Measurements from ENCODE around the gene SHISAL1.
A peak's percentile ranks its signal among the peaks of the same experiment; 100 is the strongest.

SHISAL1 gene

DNA sequence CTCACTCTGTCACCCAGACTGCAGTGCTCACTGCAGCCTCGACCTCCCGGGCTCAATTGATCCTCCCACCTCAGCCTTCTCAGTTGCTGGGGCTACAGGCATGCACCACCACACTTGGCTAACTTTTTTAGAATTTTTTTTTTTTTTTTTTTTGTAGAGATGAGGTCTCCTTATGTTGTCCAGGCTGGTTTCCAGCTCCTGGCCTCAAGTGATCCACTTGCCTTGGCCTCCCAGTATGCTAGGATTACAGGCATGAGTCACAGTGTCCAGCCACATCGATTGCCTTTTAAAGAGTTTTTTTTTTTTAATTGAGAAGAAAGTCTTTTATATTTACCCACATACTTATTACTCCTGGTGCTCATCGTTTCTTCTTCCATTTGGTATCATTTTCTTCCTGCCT lies 102.0 kb downstream of the SHISAL1 start:
- no peak for TF ChIP-seq GATA3 (IDR thresholded peaks at IDR 0.05; ENCODE audit: low read depth, low read length)
- no peak for TF ChIP-seq GATA2 (IDR thresholded peaks at IDR 0.05; ENCODE audit: low read depth, low read length)

DNA sequence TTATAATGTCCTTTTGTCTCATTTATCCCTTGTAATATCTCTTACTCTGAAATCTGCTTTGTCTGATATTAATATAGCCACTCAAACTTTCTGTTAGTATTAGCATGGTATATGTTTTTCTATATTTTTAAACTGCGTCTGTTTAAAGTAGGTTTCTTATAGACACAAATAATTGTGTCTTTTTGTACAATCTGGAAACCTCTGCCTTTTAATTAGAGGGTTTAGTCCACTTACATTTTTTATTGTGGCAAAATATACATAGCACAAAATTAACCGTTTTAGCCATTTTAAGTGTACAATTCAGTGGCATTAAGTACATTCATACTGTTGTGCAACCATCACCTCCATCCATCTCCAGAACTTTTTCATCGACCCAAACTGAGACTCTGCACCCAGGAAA lies 103.4 kb downstream of the SHISAL1 start:
- no peak for TF ChIP-seq GATA2 (IDR thresholded peaks at IDR 0.05; ENCODE audit: low read depth, low read length)
- TF ChIP-seq GATA3 (IDR thresholded peaks at IDR 0.05; ENCODE audit: low read depth, low read length), result no peak

- TF ChIP-seq GATA2 (IDR thresholded peaks at IDR 0.05; ENCODE audit: low read depth, low read length) (no peak), GATA3 (IDR thresholded peaks at IDR 0.05; ENCODE audit: low read depth, low read length) (no peak)
Measured at GRCh38 chr22:44207981-44208317, 104.8 kb downstream of the SHISAL1 start.

- TF ChIP-seq GATA3 (IDR thresholded peaks at IDR 0.05; ENCODE audit: low read depth, low read length) (no peak), GATA2 (IDR thresholded peaks at IDR 0.05; ENCODE audit: low read depth, low read length) (no peak)
Measured at GRCh38 chr22:44207173-44207980, 105.4 kb downstream of the SHISAL1 start.

DNA sequence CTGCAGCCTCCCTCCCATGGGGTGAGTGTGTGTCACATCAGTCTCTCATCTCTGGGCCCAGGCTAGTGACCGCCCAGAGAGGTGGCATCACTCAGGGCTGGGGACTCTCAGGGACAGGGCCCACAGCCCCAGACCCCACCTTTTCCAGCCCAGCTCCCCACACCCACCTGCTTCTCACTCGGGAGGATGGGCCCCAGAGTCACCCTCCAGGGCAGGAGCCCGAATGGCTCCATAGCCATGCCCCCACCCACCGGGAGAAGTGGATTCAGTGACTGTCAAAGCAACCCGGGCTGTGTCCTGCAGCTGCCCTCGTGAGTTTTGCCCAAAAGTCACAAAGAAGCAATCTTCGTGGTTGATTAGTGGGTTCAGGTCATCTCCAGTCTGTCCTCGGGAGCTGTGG lies 106.1 kb downstream of the SHISAL1 start:
- TF ChIP-seq GATA3 (IDR thresholded peaks at IDR 0.05; ENCODE audit: low read depth, low read length) (no peak), GATA2 (IDR thresholded peaks at IDR 0.05; ENCODE audit: low read depth, low read length) (no peak)

GRCh38 chr22:44206330-44206645 lies 106.5 kb downstream of the SHISAL1 start:
- no peak for TF ChIP-seq GATA2 (IDR thresholded peaks at IDR 0.05; ENCODE audit: low read depth, low read length)
- TF ChIP-seq GATA3 (IDR thresholded peaks at IDR 0.05; ENCODE audit: low read depth, low read length), result no peak

GRCh38 chr22:44205516-44206329 lies 107.0 kb downstream of the SHISAL1 start:
- TF ChIP-seq GATA3 (IDR thresholded peaks at IDR 0.05; ENCODE audit: low read depth, low read length), result no peak
- no peak for TF ChIP-seq GATA2 (IDR thresholded peaks at IDR 0.05; ENCODE audit: low read depth, low read length)

DNA sequence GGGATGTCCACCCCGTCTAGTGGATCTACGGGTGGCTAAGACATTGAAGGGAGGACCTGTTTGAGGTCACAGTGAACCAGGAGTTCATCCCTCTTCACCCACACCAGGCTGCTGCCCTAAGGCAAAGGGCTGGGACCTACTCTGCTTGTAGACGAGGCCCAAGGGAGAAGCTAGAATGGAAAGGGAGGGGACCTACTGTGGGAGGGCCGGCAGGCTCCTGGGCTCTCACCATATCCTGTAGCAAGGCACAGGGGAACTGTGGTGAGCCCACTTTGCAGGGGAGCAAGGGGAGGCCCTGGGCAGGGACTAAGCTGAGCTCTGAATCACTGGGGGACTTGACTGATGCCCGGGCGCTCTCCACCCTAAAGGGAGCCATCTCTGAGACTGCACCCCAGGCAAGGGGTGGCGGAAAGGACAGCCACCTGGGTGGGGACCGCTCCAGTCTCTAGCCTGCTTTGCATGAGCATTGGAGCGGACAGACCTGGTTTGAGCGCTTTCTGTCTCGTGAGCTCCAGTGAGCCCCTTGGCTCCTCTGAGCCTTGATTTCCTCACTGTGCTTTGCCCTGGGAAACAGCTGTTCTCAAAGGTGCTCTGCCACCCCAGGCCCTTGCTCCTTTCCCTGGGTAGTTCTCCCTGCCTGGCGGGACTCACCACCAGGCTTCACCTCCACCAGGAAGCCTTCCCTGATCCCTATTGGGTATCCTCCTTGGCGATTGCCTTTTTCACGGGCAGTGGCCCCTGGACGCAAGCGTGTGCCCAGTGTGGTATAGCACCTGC lies 107.8 kb downstream of the SHISAL1 start:
- TF ChIP-seq GATA2 (IDR thresholded peaks at IDR 0.05; ENCODE audit: low read depth, low read length), result no peak
- no peak for TF ChIP-seq GATA3 (IDR thresholded peaks at IDR 0.05; ENCODE audit: low read depth, low read length)

DNA sequence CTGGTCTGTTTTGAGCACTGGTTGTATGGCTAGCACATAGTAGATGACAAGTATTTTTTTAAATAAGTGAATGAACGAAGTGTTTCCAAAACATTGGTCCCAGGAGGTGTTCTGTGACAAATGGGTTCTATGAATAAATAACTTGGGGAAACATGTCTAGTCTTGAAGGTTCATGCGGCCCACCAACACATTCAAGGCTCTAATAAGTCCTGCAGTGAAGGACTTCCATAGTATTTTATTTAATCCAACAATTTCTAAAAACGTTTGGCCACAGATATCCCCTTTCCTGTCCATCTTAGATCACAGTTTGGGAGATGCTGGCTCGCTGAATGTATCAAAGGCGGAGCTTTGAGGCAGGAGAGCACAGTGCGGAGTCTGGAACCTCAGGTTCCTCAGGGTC lies 109.5 kb downstream of the SHISAL1 start:
- TF ChIP-seq GATA3 (IDR thresholded peaks at IDR 0.05; ENCODE audit: low read depth, low read length) (no peak), GATA2 (IDR thresholded peaks at IDR 0.05; ENCODE audit: low read depth, low read length) (no peak)

DNA sequence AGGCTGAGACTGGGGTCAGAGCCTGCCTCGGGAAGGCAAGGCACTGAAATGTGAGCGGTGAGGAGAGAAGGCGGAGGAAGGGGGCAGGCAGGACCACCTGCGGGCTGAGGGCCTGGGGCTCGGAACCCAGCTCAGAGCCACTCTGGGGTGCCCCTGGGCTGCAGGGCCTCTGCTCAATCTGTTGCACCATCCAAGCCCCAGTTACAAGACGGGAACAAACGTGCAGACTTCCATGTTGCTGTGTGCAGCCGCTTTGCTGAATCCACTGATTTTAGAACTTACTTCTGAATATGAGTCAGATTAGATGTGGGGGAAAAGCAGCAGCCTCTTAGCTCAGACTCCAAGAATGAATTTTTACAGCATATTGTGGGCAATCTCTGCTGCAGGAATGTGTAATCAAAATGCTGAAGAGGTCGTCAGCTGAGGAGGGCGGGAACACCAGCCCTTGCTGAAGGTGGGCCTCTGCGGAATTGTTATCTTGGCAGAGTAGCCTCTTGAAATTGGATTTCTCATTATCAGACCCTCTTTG lies 110.4 kb downstream of the SHISAL1 start:
- TF ChIP-seq GATA3 (IDR thresholded peaks at IDR 0.05; ENCODE audit: low read depth, low read length) (no peak), GATA2 (IDR thresholded peaks at IDR 0.05; ENCODE audit: low read depth, low read length) (no peak)

DNA sequence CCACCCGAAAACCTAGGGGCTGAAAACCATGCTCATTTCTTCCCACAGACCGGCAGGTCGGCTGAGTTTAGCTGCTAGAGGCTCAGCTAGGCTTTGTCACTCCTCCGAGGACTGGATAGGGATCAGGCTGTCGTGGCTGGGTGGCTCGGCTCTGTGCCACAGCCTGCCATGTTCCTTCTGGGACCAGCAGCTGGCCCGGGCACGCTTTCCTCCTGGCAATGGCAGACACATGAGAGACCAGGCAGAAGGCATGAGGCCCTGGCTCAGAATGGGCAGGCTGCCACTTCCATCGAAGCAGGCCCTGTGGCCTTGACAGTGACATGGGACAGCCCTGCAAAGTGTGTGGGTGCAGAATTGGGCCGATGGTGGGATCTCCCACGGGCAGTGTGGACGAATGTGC lies 111.1 kb downstream of the SHISAL1 start:
- TF ChIP-seq GATA3 (IDR thresholded peaks at IDR 0.05; ENCODE audit: low read depth, low read length) (no peak), GATA2 (IDR thresholded peaks at IDR 0.05; ENCODE audit: low read depth, low read length) (no peak)

DNA sequence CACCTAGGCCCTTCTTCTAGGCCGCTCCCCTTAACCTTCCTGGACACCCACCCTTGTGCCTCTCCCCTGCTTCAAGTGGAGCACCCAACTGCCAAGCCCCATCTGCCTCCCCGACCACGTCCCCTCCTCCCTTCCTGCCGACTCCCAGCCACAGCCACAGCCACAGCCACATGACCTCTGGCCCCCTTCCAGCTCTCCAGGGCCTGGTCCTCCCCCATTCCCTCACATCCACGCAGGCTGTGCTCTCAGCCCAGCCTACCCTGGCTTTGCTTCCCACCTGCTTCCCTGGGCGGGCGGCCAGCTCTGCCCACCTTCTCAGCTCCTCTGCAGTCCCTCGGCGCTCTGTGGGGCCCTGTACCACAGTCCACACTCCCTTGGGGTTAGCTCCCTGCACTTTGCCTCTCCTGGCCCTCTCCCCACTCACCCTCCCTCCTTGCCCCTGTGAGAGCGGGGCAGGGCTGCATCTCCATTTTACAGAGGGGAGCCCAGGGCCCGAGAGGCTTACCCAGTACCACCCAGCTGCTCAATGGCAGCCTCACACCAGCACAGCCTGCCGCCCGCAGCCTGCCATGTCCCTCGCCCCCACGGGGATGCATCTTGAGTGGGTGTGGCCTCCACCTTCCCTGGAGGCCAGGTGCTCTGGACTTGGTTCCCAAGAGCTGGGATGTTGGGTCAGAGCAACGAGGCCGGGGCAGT lies 111.7 kb downstream of the SHISAL1 start:
- TF ChIP-seq GATA2 (IDR thresholded peaks at IDR 0.05; ENCODE audit: low read depth, low read length) (no peak), GATA3 (IDR thresholded peaks at IDR 0.05; ENCODE audit: low read depth, low read length) (no peak)

GRCh38 chr22:44200451-44200850 lies 112.3 kb downstream of the SHISAL1 start:
- TF ChIP-seq GATA2 (IDR thresholded peaks at IDR 0.05; ENCODE audit: low read depth, low read length) (peak; percentile 37; the same call in 1 of the 2 replicates), GATA3 (IDR thresholded peaks at IDR 0.05; ENCODE audit: low read depth, low read length) (no peak)

DNA sequence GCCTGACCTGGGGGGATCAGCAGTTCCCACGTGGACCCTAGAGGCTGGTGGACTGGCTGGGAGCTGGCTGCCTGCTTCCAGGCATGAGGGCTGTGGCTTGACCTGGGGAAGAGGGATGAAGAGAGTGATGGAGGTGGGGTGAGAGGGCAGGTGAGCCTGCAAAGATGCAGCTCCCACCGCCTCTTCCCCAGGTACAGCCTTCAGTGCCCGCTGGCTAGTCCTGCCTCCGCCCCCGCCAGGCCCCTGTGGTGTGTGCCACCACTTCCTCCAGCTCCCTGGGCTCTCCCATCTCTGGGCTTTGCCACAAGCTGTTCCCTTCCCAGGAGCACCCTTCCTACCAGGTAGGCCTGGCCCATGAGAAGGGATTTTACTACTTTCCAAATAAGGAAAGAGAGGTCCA lies 112.9 kb downstream of the SHISAL1 start:
- TF ChIP-seq GATA2 (IDR thresholded peaks at IDR 0.05; ENCODE audit: low read depth, low read length) (no peak), GATA3 (IDR thresholded peaks at IDR 0.05; ENCODE audit: low read depth, low read length) (no peak)

Measured in SH-SY5Y (cell line).